ENCODE measurements around the gene EPHB1. TPM values are rescaled to one million over a fixed set of nuclear protein-coding genes. Genes with fewer than 3 reads are reported as not detected.
A peak's percentile ranks its signal among the peaks of the same experiment; 100 is the strongest.

EPHB1 gene
- total RNA-seq, 1 donor: 0.36 TPM

- Histone ChIP-seq H3K4me3 (ENCODE audit: insufficient read depth, low read length) (no peak overlapping the region), H3K36me3 (ENCODE audit: insufficient read depth, low read length) (no peaks in the 10 kb centered on the region), H2AFZ (ENCODE audit: low read length) (peak overlapping the region; percentile 39), H4K20me1 (ENCODE audit: insufficient read depth, low read length) (no peaks in the 10 kb centered on the region), H3K9me3 (ENCODE audit: low read depth, low read length) (no peaks in the 10 kb centered on the region), H3K27me3 (ENCODE audit: insufficient read depth, low read length) (peaks cover 12% of the 10 kb centered on the region), H3K4me1 (ENCODE audit: insufficient read depth, low read length) (peaks cover 10% of the 10 kb centered on the region), H3K79me2 (ENCODE audit: insufficient read depth, low read length) (no peaks in the 10 kb centered on the region), H3K27ac (ENCODE audit: low read depth, low read length) (no peak overlapping the region), H3K4me2 (ENCODE audit: insufficient read depth, low read length) (no peak overlapping the region)
- peak; percentile 82 for TF ChIP-seq CTCF (IDR thresholded peaks at IDR 0.05; ENCODE audit: extremely low read depth, low read depth, low read length)
- peak; percentile 88 for DNase-seq (ENCODE audit: insufficient read length, low spot score, missing footprints)
Observed at GRCh38 chr3:134754768-134755559, 40.1 kb upstream of the EPHB1 start.

- H3K36me3 ChIP-seq (ENCODE audit: insufficient read depth, low read length): no peaks in the 10 kb centered on the region
- no peak for DNase-seq (ENCODE audit: insufficient read length, low spot score, missing footprints)
- H4K20me1 ChIP-seq (ENCODE audit: insufficient read depth, low read length): no peaks in the 10 kb centered on the region
- H2AFZ ChIP-seq (ENCODE audit: low read length): no peak overlapping the region
- H3K4me2 ChIP-seq (ENCODE audit: insufficient read depth, low read length): no peak overlapping the region
- H3K79me2 ChIP-seq (ENCODE audit: insufficient read depth, low read length): no peaks in the 10 kb centered on the region
- H3K4me1 ChIP-seq (ENCODE audit: insufficient read depth, low read length): peaks cover 10% of the 10 kb centered on the region
- H3K9me3 ChIP-seq (ENCODE audit: low read depth, low read length): no peaks in the 10 kb centered on the region
- no peak overlapping the region for H3K4me3 ChIP-seq (ENCODE audit: insufficient read depth, low read length)
- no peak for TF ChIP-seq CTCF (IDR thresholded peaks at IDR 0.05; ENCODE audit: extremely low read depth, low read depth, low read length)
- no peak overlapping the region for H3K27ac ChIP-seq (ENCODE audit: low read depth, low read length)
- H3K27me3 ChIP-seq (ENCODE audit: insufficient read depth, low read length): peaks cover 12% of the 10 kb centered on the region
Observed at GRCh38 chr3:134755821-134756220, 39.2 kb upstream of the EPHB1 start.

GRCh38 chr3:134757549-134758069 lies 37.5 kb upstream of the EPHB1 start:
- H3K4me2 ChIP-seq (ENCODE audit: insufficient read depth, low read length): no peak overlapping the region
- H3K4me1 ChIP-seq (ENCODE audit: insufficient read depth, low read length): peaks cover 10% of the 10 kb centered on the region
- no peaks in the 10 kb centered on the region for H3K79me2 ChIP-seq (ENCODE audit: insufficient read depth, low read length)
- no peak for DNase-seq (ENCODE audit: insufficient read length, low spot score, missing footprints)
- H3K27me3 ChIP-seq (ENCODE audit: insufficient read depth, low read length): peaks cover 12% of the 10 kb centered on the region
- no peak overlapping the region for H2AFZ ChIP-seq (ENCODE audit: low read length)
- TF ChIP-seq CTCF (IDR thresholded peaks at IDR 0.05; ENCODE audit: extremely low read depth, low read depth, low read length): no peak
- H3K4me3 ChIP-seq (ENCODE audit: insufficient read depth, low read length): no peak overlapping the region
- no peak overlapping the region for H3K27ac ChIP-seq (ENCODE audit: low read depth, low read length)
- no peaks in the 10 kb centered on the region for H3K36me3 ChIP-seq (ENCODE audit: insufficient read depth, low read length)
- H4K20me1 ChIP-seq (ENCODE audit: insufficient read depth, low read length): no peaks in the 10 kb centered on the region
- no peaks in the 10 kb centered on the region for H3K9me3 ChIP-seq (ENCODE audit: low read depth, low read length)

- no peak overlapping the region for H3K4me2 ChIP-seq (ENCODE audit: insufficient read depth, low read length)
- H3K27me3 ChIP-seq (ENCODE audit: insufficient read depth, low read length): peaks cover 8% of the 10 kb centered on the region
- no peaks in the 10 kb centered on the region for H3K36me3 ChIP-seq (ENCODE audit: insufficient read depth, low read length)
- DNase-seq (ENCODE audit: insufficient read length, low spot score, missing footprints): no peak
- no peak overlapping the region for H3K4me3 ChIP-seq (ENCODE audit: insufficient read depth, low read length)
- H3K4me1 ChIP-seq (ENCODE audit: insufficient read depth, low read length): no peaks in the 10 kb centered on the region
- H4K20me1 ChIP-seq (ENCODE audit: insufficient read depth, low read length): no peaks in the 10 kb centered on the region
- no peak overlapping the region for H3K27ac ChIP-seq (ENCODE audit: low read depth, low read length)
- no peaks in the 10 kb centered on the region for H3K79me2 ChIP-seq (ENCODE audit: insufficient read depth, low read length)
- no peak overlapping the region for H2AFZ ChIP-seq (ENCODE audit: low read length)
- TF ChIP-seq CTCF (IDR thresholded peaks at IDR 0.05; ENCODE audit: extremely low read depth, low read depth, low read length): no peak
- H3K9me3 ChIP-seq (ENCODE audit: low read depth, low read length): no peaks in the 10 kb centered on the region
Observed at GRCh38 chr3:134761213-134761612, 33.8 kb upstream of the EPHB1 start.

All from osteoblast (primary cell).